Measurements from ENCODE around the gene ATAD1. TPM values are rescaled to one million over a fixed set of nuclear protein-coding genes. Genes with fewer than 3 reads are reported as not detected.
A peak's percentile ranks its signal among the peaks of the same experiment; 100 is the strongest.
"Not testable (repeated sequence)": the region's sequence is repeated elsewhere in the genome, so short reads cannot be mapped to it uniquely, and the experiment has no call there.

Gene ATAD1
- total and polyA plus RNA-seq, 5 donors: 46.3 to 163 (median 109) TPM

GRCh38 chr10:87753995-87754866, 63.8 kb downstream of the ATAD1 start:
- Histone ChIP-seq H3K27ac (ENCODE audit: low read length) (no peak overlapping the region), H3K4me3 (ENCODE audit: low read length) (no peak overlapping the region), H3K4me1 (ENCODE audit: control insufficient read depth, insufficient read depth, low read length) (no peaks in the 10 kb centered on the region), H3K27me3 (ENCODE audit: control insufficient read depth, insufficient read depth) (no peaks in the 10 kb centered on the region), H3K9me3 (ENCODE audit: control insufficient read depth, low read length) (no peaks in the 10 kb centered on the region)
- intact Hi-C loops (cut with DNase I): no loop called here
- 88% methylated on average over 8 of the region's 8 CpGs for WGBS
- ATAC-seq (no peak), DNase-seq (no peak)

GRCh38 chr10:87752566-87752965, 65.5 kb downstream of the ATAD1 start:
- Histone ChIP-seq H3K27me3 (ENCODE audit: control insufficient read depth, insufficient read depth) (no peaks in the 10 kb centered on the region), H3K4me3 (ENCODE audit: low read length) (no peak overlapping the region), H3K9me3 (ENCODE audit: control insufficient read depth, low read length) (no peaks in the 10 kb centered on the region), H3K27ac (ENCODE audit: low read length) (no peak overlapping the region), H3K4me1 (ENCODE audit: control insufficient read depth, insufficient read depth, low read length) (no peaks in the 10 kb centered on the region)
- intact Hi-C loops (cut with DNase I): no loop called here
- 89% methylated on average over 2 of the region's 2 CpGs for WGBS
- DNase-seq (no peak), ATAC-seq (no peak)

GRCh38 chr10:87751274-87751673, 66.8 kb downstream of the ATAD1 start:
- Histone ChIP-seq H3K4me3 (ENCODE audit: low read length) (no peak overlapping the region), H3K27ac (ENCODE audit: low read length) (no peak overlapping the region), H3K4me1 (ENCODE audit: control insufficient read depth, insufficient read depth, low read length) (no peaks in the 10 kb centered on the region), H3K27me3 (ENCODE audit: control insufficient read depth, insufficient read depth) (no peaks in the 10 kb centered on the region), H3K9me3 (ENCODE audit: control insufficient read depth, low read length) (no peaks in the 10 kb centered on the region)
- ATAC-seq (no peak), DNase-seq (no peak)
- 94% methylated on average over 2 of the region's 2 CpGs for WGBS
- intact Hi-C loops (cut with DNase I): no loop called here

- Histone ChIP-seq H3K4me1 (ENCODE audit: control insufficient read depth, insufficient read depth, low read length) (no peaks in the 10 kb centered on the region), H3K27me3 (ENCODE audit: control insufficient read depth, insufficient read depth) (no peaks in the 10 kb centered on the region), H3K9me3 (ENCODE audit: control insufficient read depth, low read length) (no peaks in the 10 kb centered on the region), H3K27ac (ENCODE audit: low read length) (no peak overlapping the region), H3K4me3 (ENCODE audit: low read length) (no peak overlapping the region)
- no peak for ATAC-seq
- intact Hi-C loops (cut with DNase I): no loop called here
- no peak for DNase-seq
These were observed 67.2 kb downstream of the ATAD1 start for GRCh38 chr10:87750817-87751216.

GRCh38 chr10:87750001-87750671, 67.9 kb downstream of the ATAD1 start:
- DNase-seq: no peak

GRCh38 chr10:87748244-87748643, 69.8 kb downstream of the ATAD1 start:
- H3K9me3 ChIP-seq (ENCODE audit: control insufficient read depth, low read length); intact Hi-C loops (cut with DNase I); H3K27me3 ChIP-seq (ENCODE audit: control insufficient read depth, insufficient read depth); H3K27ac ChIP-seq (ENCODE audit: low read length); H3K4me1 ChIP-seq (ENCODE audit: control insufficient read depth, insufficient read depth, low read length); ATAC-seq; H3K4me3 ChIP-seq (ENCODE audit: low read length); DNase-seq: not testable (repeated sequence)
- WGBS: 94% methylated on average over 4 of the region's 4 CpGs

More at GRCh38 chr10:87750001-87750671, 67.9 kb downstream of the ATAD1 start:
- H3K9me3 ChIP-seq (ENCODE audit: control insufficient read depth, low read length): no peaks in the 10 kb centered on the region
- intact Hi-C loops (cut with DNase I): no loop called here
- ATAC-seq: peak; percentile 36
- H3K4me1 ChIP-seq (ENCODE audit: control insufficient read depth, insufficient read depth, low read length): no peaks in the 10 kb centered on the region
- no peak overlapping the region for H3K4me3 ChIP-seq (ENCODE audit: low read length)
- no peaks in the 10 kb centered on the region for H3K27me3 ChIP-seq (ENCODE audit: control insufficient read depth, insufficient read depth)
- no peak overlapping the region for H3K27ac ChIP-seq (ENCODE audit: low read length)
- 58% methylated on average over 5 of the region's 5 CpGs for WGBS

GRCh38 chr10:87746911-87747310, 71.1 kb downstream of the ATAD1 start:
- WGBS: 65% methylated on average over 4 of the region's 4 CpGs
- DNase-seq (no peak), ATAC-seq (no peak)

GRCh38 chr10:87744606-87745005, 73.4 kb downstream of the ATAD1 start:
- Histone ChIP-seq H3K27ac (ENCODE audit: low read length) (no peak overlapping the region), H3K27me3 (ENCODE audit: control insufficient read depth, insufficient read depth) (no peaks in the 10 kb centered on the region), H3K4me3 (ENCODE audit: low read length) (no peak overlapping the region), H3K4me1 (ENCODE audit: control insufficient read depth, insufficient read depth, low read length) (no peaks in the 10 kb centered on the region), H3K9me3 (ENCODE audit: control insufficient read depth, low read length) (no peaks in the 10 kb centered on the region)
- DNase-seq: no peak
- WGBS: 93% methylated on average over 2 of the region's 2 CpGs
- ATAC-seq: no peak
- intact Hi-C loops (cut with DNase I): no loop called here

More at GRCh38 chr10:87746911-87747310, 71.1 kb downstream of the ATAD1 start:
- Histone ChIP-seq H3K4me1 (ENCODE audit: control insufficient read depth, insufficient read depth, low read length) (no peaks in the 10 kb centered on the region), H3K9me3 (ENCODE audit: control insufficient read depth, low read length) (no peaks in the 10 kb centered on the region), H3K27me3 (ENCODE audit: control insufficient read depth, insufficient read depth) (no peaks in the 10 kb centered on the region), H3K4me3 (ENCODE audit: low read length) (no peak overlapping the region), H3K27ac (ENCODE audit: low read length) (no peak overlapping the region)
- intact Hi-C loops (cut with DNase I): no loop called here

GRCh38 chr10:87742992-87743610, 74.9 kb downstream of the ATAD1 start:
- intact Hi-C loops (cut with DNase I); H3K4me1 ChIP-seq (ENCODE audit: control insufficient read depth, insufficient read depth, low read length); H3K27ac ChIP-seq (ENCODE audit: low read length); H3K9me3 ChIP-seq (ENCODE audit: control insufficient read depth, low read length); H3K4me3 ChIP-seq (ENCODE audit: low read length); H3K27me3 ChIP-seq (ENCODE audit: control insufficient read depth, insufficient read depth): not testable (repeated sequence)
- ATAC-seq (peak; percentile 22), DNase-seq (peak; percentile 22 to 57 (median 52))
- 94% methylated on average over 18 of the region's 18 CpGs for WGBS

GRCh38 chr10:87740254-87740655, 77.8 kb downstream of the ATAD1 start:
- H3K9me3 ChIP-seq (ENCODE audit: control insufficient read depth, low read length): no peaks in the 10 kb centered on the region
- intact Hi-C loops (cut with DNase I): no loop called here
- no peak overlapping the region for H3K4me3 ChIP-seq (ENCODE audit: low read length)
- DNase-seq: no peak
- ATAC-seq: peak in 1 of 2 donors; percentile 51
- no peaks in the 10 kb centered on the region for H3K27me3 ChIP-seq (ENCODE audit: control insufficient read depth, insufficient read depth)
- no peaks in the 10 kb centered on the region for H3K4me1 ChIP-seq (ENCODE audit: control insufficient read depth, insufficient read depth, low read length)
- no peak overlapping the region for H3K27ac ChIP-seq (ENCODE audit: low read length)

GRCh38 chr10:87739703-87740102, 78.3 kb downstream of the ATAD1 start:
- WGBS: 83% methylated on average over 4 of the region's 4 CpGs
- DNase-seq (no peak), ATAC-seq (no peak)
- no peaks in the 10 kb centered on the region for H3K27me3 ChIP-seq (ENCODE audit: control insufficient read depth, insufficient read depth)
- no peak overlapping the region for H3K27ac ChIP-seq (ENCODE audit: low read length)
- intact Hi-C loops (cut with DNase I): loop anchor here in 3 of 4 donors (5.0 to 10.0 kb wide), 3 partner anchors 82 to 207 kb away; partner anchors contain the start of gene PAPSS2 (in 1 of the 3)
- H3K4me1 ChIP-seq (ENCODE audit: control insufficient read depth, insufficient read depth, low read length): peaks cover 4% of the 10 kb centered on the region
- no peak overlapping the region for H3K4me3 ChIP-seq (ENCODE audit: low read length)
- H3K9me3 ChIP-seq (ENCODE audit: control insufficient read depth, low read length): no peaks in the 10 kb centered on the region
